HEK293 (cell line): ENCODE results near the gene EPHB1.

Source experiments
- BCL11A ChIP-seq: fragments of 450-650 bp; formaldehyde crosslinking; IDR thresholded peaks from 2 replicates; pipeline ENCODE4 v1.5.1; 2016; ENCODE audit warnings: low read depth, missing biosample characterization, missing genetic modification characterization
- PRDM10 ChIP-seq: fragments of 450-650 bp; formaldehyde crosslinking; IDR thresholded peaks from 2 replicates; pipeline ENCODE4 v1.5.1; 2016; ENCODE audit warnings: missing biosample characterization, missing genetic modification characterization
- TRIM28 ChIP-seq: IDR thresholded peaks from 2 replicates; pipeline ENCODE4 v1.6.1; 2011; ENCODE audit warnings: low read length, control low read depth, borderline replicate concordance
- YY1 ChIP-seq: fragments of 450-650 bp; formaldehyde crosslinking; IDR thresholded peaks from 2 replicates; pipeline ENCODE4 v1.5.1; 2018; ENCODE audit warnings: missing biosample characterization, missing genetic modification characterization
- ZBTB11 ChIP-seq: fragments of 450-650 bp; formaldehyde crosslinking; conservative IDR thresholded peaks from 2 replicates; pipeline ENCODE4 v1.5.1; 2016; ENCODE audit warnings: low read depth, missing biosample characterization, missing genetic modification characterization
- ZBTB26 ChIP-seq: fragments of 450-650 bp; formaldehyde crosslinking; optimal IDR thresholded peaks from 2 replicates; pipeline ENCODE3; 2016; ENCODE audit warnings: missing biosample characterization, mild to moderate bottlenecking, missing genetic modification characterization
- ZBTB7A ChIP-seq: fragments of 450-650 bp; formaldehyde crosslinking; IDR thresholded peaks from 2 replicates; pipeline ENCODE4 v1.5.1; 2016; ENCODE audit warnings: low read depth, missing biosample characterization, missing genetic modification characterization
- ZNF274 ChIP-seq, 2 experiments: fragments of 200-500 bp in 1 of 2; fragments of 450-650 bp in 1 of 2; sonication (Bioruptor generic) in 1 of 2; formaldehyde crosslinking in 1 of 2; IDR thresholded peaks; 2 replicates each; pipeline versions ENCODE4 v1.5.1 to v1.6.1; 2014 to 2016; ENCODE audit warnings: borderline replicate concordance in 1 of 2, inconsistent platforms in 1 of 2, low read length in 1 of 2, missing biosample characterization in 1 of 2, missing genetic modification characterization in 1 of 2
- ZNF776 ChIP-seq: fragments of 450-650 bp; formaldehyde crosslinking; IDR thresholded peaks from 2 replicates; pipeline ENCODE4 v1.5.0; 2017; ENCODE audit warnings: missing biosample characterization, missing genetic modification characterization, borderline replicate concordance
- TF ChIP-seq, protein P1 (sequence below): fragments of 450-650 bp; formaldehyde crosslinking; IDR thresholded peaks from 2 replicates; pipeline ENCODE4 v1.5.1; 2016; ENCODE audit warnings: missing biosample characterization, missing genetic modification characterization
- TF ChIP-seq, protein P2 (sequence below): fragments of 450-650 bp; formaldehyde crosslinking; IDR thresholded peaks from 2 replicates; pipeline ENCODE4 v1.5.1; 2016; ENCODE audit warnings: missing biosample characterization, missing genetic modification characterization

- TF ChIP-seq ZNF776 (tag by site-specific recombination) = no peak
- TF ChIP-seq ZNF274 (IDR thresholded peaks at IDR 0.05; ENCODE audit: low read length) = no peak
- no peak for TF ChIP-seq ZNF274 (tag by site-specific recombination; IDR thresholded peaks at IDR 0.05; ENCODE audit: borderline replicate concordance)
- TF ChIP-seq ZBTB11 (tag by site-specific recombination) = no peak
- TF ChIP-seq ZBTB26 = no peak
- TF ChIP-seq PRDM10 (tag by site-specific recombination) = no peak
- TF ChIP-seq, protein P1, sequence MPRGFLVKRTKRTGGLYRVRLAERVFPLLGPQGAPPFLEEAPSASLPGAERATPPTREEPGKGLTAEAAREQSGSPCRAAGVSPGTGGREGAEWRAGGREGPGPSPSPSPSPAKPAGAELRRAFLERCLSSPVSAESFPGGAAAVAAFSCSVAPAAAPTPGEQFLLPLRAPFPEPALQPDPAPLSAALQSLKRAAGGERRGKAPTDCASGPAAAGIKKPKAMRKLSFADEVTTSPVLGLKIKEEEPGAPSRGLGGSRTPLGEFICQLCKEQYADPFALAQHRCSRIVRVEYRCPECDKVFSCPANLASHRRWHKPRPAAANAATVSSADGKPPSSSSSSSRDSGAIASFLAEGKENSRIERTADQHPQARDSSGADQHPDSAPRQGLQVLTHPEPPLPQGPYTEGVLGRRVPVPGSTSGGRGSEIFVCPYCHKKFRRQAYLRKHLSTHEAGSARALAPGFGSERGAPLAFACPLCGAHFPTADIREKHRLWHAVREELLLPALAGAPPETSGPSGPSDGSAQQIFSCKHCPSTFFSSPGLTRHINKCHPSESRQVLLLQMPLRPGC (tag by site-specific recombination) = no peak
- TF ChIP-seq, protein P2, sequence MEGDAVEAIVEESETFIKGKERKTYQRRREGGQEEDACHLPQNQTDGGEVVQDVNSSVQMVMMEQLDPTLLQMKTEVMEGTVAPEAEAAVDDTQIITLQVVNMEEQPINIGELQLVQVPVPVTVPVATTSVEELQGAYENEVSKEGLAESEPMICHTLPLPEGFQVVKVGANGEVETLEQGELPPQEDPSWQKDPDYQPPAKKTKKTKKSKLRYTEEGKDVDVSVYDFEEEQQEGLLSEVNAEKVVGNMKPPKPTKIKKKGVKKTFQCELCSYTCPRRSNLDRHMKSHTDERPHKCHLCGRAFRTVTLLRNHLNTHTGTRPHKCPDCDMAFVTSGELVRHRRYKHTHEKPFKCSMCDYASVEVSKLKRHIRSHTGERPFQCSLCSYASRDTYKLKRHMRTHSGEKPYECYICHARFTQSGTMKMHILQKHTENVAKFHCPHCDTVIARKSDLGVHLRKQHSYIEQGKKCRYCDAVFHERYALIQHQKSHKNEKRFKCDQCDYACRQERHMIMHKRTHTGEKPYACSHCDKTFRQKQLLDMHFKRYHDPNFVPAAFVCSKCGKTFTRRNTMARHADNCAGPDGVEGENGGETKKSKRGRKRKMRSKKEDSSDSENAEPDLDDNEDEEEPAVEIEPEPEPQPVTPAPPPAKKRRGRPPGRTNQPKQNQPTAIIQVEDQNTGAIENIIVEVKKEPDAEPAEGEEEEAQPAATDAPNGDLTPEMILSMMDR = no peak
- no peak for TF ChIP-seq YY1
- no peak for TF ChIP-seq BCL11A
- no peak for TF ChIP-seq ZBTB7A (tag by site-specific recombination)
- TF ChIP-seq TRIM28 = no peak
Observed at GRCh38 chr3:134766290-134766689, 28.8 kb upstream of the EPHB1 start.
